ENCODE results near the gene PAM. TPM values are rescaled to one million over a fixed set of nuclear protein-coding genes. Genes with fewer than 3 reads are reported as not detected.
"Not testable (repeated sequence)": the region's sequence is repeated elsewhere in the genome, so short reads cannot be mapped to it uniquely, and the experiment has no call there.

PAM gene
- total RNA-seq, 1 experiment from 2014 or later, result 31.9 TPM

GRCh38 chr5:102766295-102767090 is 11.4 kb downstream of the PAM start:
- Histone ChIP-seq H3K4me2 (ENCODE audit: low read depth, low read length, poor library complexity, severe bottlenecking) (no peak overlapping the region), H3K27me3 (ENCODE audit: low read length) (no peaks in the 10 kb centered on the region), H3K9me2 (replicated peaks; ENCODE audit: insufficient read depth, low read length) (no peaks in the 10 kb centered on the region), H4K20me1 (ENCODE audit: insufficient read depth, low read depth, low read length) (peaks cover 24% of the 10 kb centered on the region), H3K9me3 (ENCODE audit: low read length) (no peaks in the 10 kb centered on the region), H3K4me1 (ENCODE audit: low read length) (peaks cover 9% of the 10 kb centered on the region), H3K9ac (ENCODE audit: low read length) (no peak overlapping the region), H3K79me2 (ENCODE audit: low read length) (no peaks in the 10 kb centered on the region), H3K36me3 (ENCODE audit: insufficient read depth, low read length) (no peaks in the 10 kb centered on the region), H2AFZ (ENCODE audit: low read length) (no peak overlapping the region), H3K27ac (ENCODE audit: low read length) (no peak overlapping the region), H3K4me3 (ENCODE audit: low read length) (no peak overlapping the region)
- no peak for DNase-seq

GRCh38 chr5:102767862-102768261 is 12.8 kb downstream of the PAM start:
- Histone ChIP-seq H2AFZ (ENCODE audit: low read length) (no peak overlapping the region), H3K4me3 (ENCODE audit: low read length) (no peak overlapping the region), H3K36me3 (ENCODE audit: insufficient read depth, low read length) (no peaks in the 10 kb centered on the region), H3K9ac (ENCODE audit: low read length) (no peak overlapping the region), H3K27ac (ENCODE audit: low read length) (no peak overlapping the region), H3K4me2 (ENCODE audit: low read depth, low read length, poor library complexity, severe bottlenecking) (no peak overlapping the region), H3K9me2 (replicated peaks; ENCODE audit: insufficient read depth, low read length) (no peaks in the 10 kb centered on the region), H4K20me1 (ENCODE audit: insufficient read depth, low read depth, low read length) (peaks cover 24% of the 10 kb centered on the region), H3K27me3 (ENCODE audit: low read length) (no peaks in the 10 kb centered on the region), H3K4me1 (ENCODE audit: low read length) (peaks cover under 1% of the 10 kb centered on the region), H3K9me3 (ENCODE audit: low read length) (no peaks in the 10 kb centered on the region), H3K79me2 (ENCODE audit: low read length) (no peaks in the 10 kb centered on the region)
- no peak for DNase-seq

GRCh38 chr5:102770803-102771202 is 15.7 kb downstream of the PAM start:
- H3K27ac ChIP-seq (ENCODE audit: low read length), result no peak overlapping the region
- no peaks in the 10 kb centered on the region for H3K9me2 ChIP-seq (replicated peaks; ENCODE audit: insufficient read depth, low read length)
- H3K36me3 ChIP-seq (ENCODE audit: insufficient read depth, low read length), result no peaks in the 10 kb centered on the region
- no peak overlapping the region for H3K4me2 ChIP-seq (ENCODE audit: low read depth, low read length, poor library complexity, severe bottlenecking)
- H3K4me1 ChIP-seq (ENCODE audit: low read length), result no peaks in the 10 kb centered on the region
- DNase-seq, result no peak
- no peak overlapping the region for H3K9ac ChIP-seq (ENCODE audit: low read length)
- no peak overlapping the region for H3K4me3 ChIP-seq (ENCODE audit: low read length)
- no peaks in the 10 kb centered on the region for H3K79me2 ChIP-seq (ENCODE audit: low read length)
- H3K27me3 ChIP-seq (ENCODE audit: low read length), result no peaks in the 10 kb centered on the region
- H4K20me1 ChIP-seq (ENCODE audit: insufficient read depth, low read depth, low read length), result peaks cover 8% of the 10 kb centered on the region; the same call in 1 of the 2 replicates
- no peaks in the 10 kb centered on the region for H3K9me3 ChIP-seq (ENCODE audit: low read length)
- no peak overlapping the region for H2AFZ ChIP-seq (ENCODE audit: low read length)

- no peak overlapping the region for H3K9ac ChIP-seq (ENCODE audit: low read length)
- H3K4me1 ChIP-seq (ENCODE audit: low read length), result no peaks in the 10 kb centered on the region
- peaks cover 8% of the 10 kb centered on the region; the same call in 1 of the 2 replicates for H4K20me1 ChIP-seq (ENCODE audit: insufficient read depth, low read depth, low read length)
- no peak for DNase-seq
- H3K36me3 ChIP-seq (ENCODE audit: insufficient read depth, low read length), result no peaks in the 10 kb centered on the region
- no peaks in the 10 kb centered on the region for H3K79me2 ChIP-seq (ENCODE audit: low read length)
- no peaks in the 10 kb centered on the region for H3K9me2 ChIP-seq (replicated peaks; ENCODE audit: insufficient read depth, low read length)
- no peak overlapping the region for H3K27ac ChIP-seq (ENCODE audit: low read length)
- H3K9me3 ChIP-seq (ENCODE audit: low read length), result no peaks in the 10 kb centered on the region
- H2AFZ ChIP-seq (ENCODE audit: low read length), result no peak overlapping the region
- H3K4me2 ChIP-seq (ENCODE audit: low read depth, low read length, poor library complexity, severe bottlenecking), result no peak overlapping the region
- no peaks in the 10 kb centered on the region for H3K27me3 ChIP-seq (ENCODE audit: low read length)
- H3K4me3 ChIP-seq (ENCODE audit: low read length), result no peak overlapping the region
These were observed 16.3 kb downstream of the PAM start for GRCh38 chr5:102771435-102771834.

GRCh38 chr5:102772273-102772672 is 17.2 kb downstream of the PAM start:
- H2AFZ ChIP-seq (ENCODE audit: low read length), result no peak overlapping the region
- H4K20me1 ChIP-seq (ENCODE audit: insufficient read depth, low read depth, low read length), result peaks cover 9% of the 10 kb centered on the region; the same call in 1 of the 2 replicates
- H3K27me3 ChIP-seq (ENCODE audit: low read length), result no peaks in the 10 kb centered on the region
- no peaks in the 10 kb centered on the region for H3K79me2 ChIP-seq (ENCODE audit: low read length)
- no peak overlapping the region for H3K27ac ChIP-seq (ENCODE audit: low read length)
- no peak for DNase-seq
- H3K9me2 ChIP-seq (replicated peaks; ENCODE audit: insufficient read depth, low read length), result no peaks in the 10 kb centered on the region
- no peak overlapping the region for H3K9ac ChIP-seq (ENCODE audit: low read length)
- H3K9me3 ChIP-seq (ENCODE audit: low read length), result no peaks in the 10 kb centered on the region
- H3K4me1 ChIP-seq (ENCODE audit: low read length), result no peaks in the 10 kb centered on the region
- no peak overlapping the region for H3K4me3 ChIP-seq (ENCODE audit: low read length)
- no peaks in the 10 kb centered on the region for H3K36me3 ChIP-seq (ENCODE audit: insufficient read depth, low read length)
- no peak overlapping the region for H3K4me2 ChIP-seq (ENCODE audit: low read depth, low read length, poor library complexity, severe bottlenecking)

- Histone ChIP-seq H3K9ac (ENCODE audit: low read length) (no peak overlapping the region), H2AFZ (ENCODE audit: low read length) (no peak overlapping the region), H3K27me3 (ENCODE audit: low read length) (no peaks in the 10 kb centered on the region), H3K79me2 (ENCODE audit: low read length) (no peaks in the 10 kb centered on the region), H3K9me2 (replicated peaks; ENCODE audit: insufficient read depth, low read length) (no peaks in the 10 kb centered on the region), H3K36me3 (ENCODE audit: insufficient read depth, low read length) (no peaks in the 10 kb centered on the region), H3K27ac (ENCODE audit: low read length) (no peak overlapping the region), H4K20me1 (ENCODE audit: insufficient read depth, low read depth, low read length) (peaks cover 8% of the 10 kb centered on the region; the same call in 1 of the 2 replicates), H3K4me2 (ENCODE audit: low read depth, low read length, poor library complexity, severe bottlenecking) (no peak overlapping the region), H3K4me3 (ENCODE audit: low read length) (no peak overlapping the region), H3K4me1 (ENCODE audit: low read length) (no peaks in the 10 kb centered on the region), H3K9me3 (ENCODE audit: low read length) (no peaks in the 10 kb centered on the region)
- DNase-seq, result no peak
These were observed 18.0 kb downstream of the PAM start for GRCh38 chr5:102773133-102773532.

GRCh38 chr5:102775756-102776155 is 20.7 kb downstream of the PAM start:
- H3K9me3 ChIP-seq (ENCODE audit: low read length); H3K36me3 ChIP-seq (ENCODE audit: insufficient read depth, low read length); H2AFZ ChIP-seq (ENCODE audit: low read length); H3K4me1 ChIP-seq (ENCODE audit: low read length); H3K27me3 ChIP-seq (ENCODE audit: low read length); H3K79me2 ChIP-seq (ENCODE audit: low read length); H3K4me2 ChIP-seq (ENCODE audit: low read depth, low read length, poor library complexity, severe bottlenecking); H3K9ac ChIP-seq (ENCODE audit: low read length); H3K27ac ChIP-seq (ENCODE audit: low read length); H3K4me3 ChIP-seq (ENCODE audit: low read length); H3K9me2 ChIP-seq (replicated peaks; ENCODE audit: insufficient read depth, low read length); DNase-seq: not testable (repeated sequence)
- peaks cover 11% of the 10 kb centered on the region; the same call in 1 of the 2 replicates for H4K20me1 ChIP-seq (ENCODE audit: insufficient read depth, low read depth, low read length)

GRCh38 chr5:102777099-102777498 is 22.0 kb downstream of the PAM start:
- H2AFZ ChIP-seq (ENCODE audit: low read length), result no peak overlapping the region
- H3K4me1 ChIP-seq (ENCODE audit: low read length), result no peaks in the 10 kb centered on the region
- no peak overlapping the region for H3K27ac ChIP-seq (ENCODE audit: low read length)
- peaks cover 18% of the 10 kb centered on the region; the same call in 1 of the 2 replicates for H4K20me1 ChIP-seq (ENCODE audit: insufficient read depth, low read depth, low read length)
- H3K9ac ChIP-seq (ENCODE audit: low read length), result no peak overlapping the region
- H3K36me3 ChIP-seq (ENCODE audit: insufficient read depth, low read length), result no peaks in the 10 kb centered on the region
- H3K9me2 ChIP-seq (replicated peaks; ENCODE audit: insufficient read depth, low read length), result no peaks in the 10 kb centered on the region
- H3K9me3 ChIP-seq (ENCODE audit: low read length), result no peaks in the 10 kb centered on the region
- H3K27me3 ChIP-seq (ENCODE audit: low read length), result no peaks in the 10 kb centered on the region
- H3K4me3 ChIP-seq (ENCODE audit: low read length), result no peak overlapping the region
- no peak for DNase-seq
- H3K79me2 ChIP-seq (ENCODE audit: low read length), result no peaks in the 10 kb centered on the region
- no peak overlapping the region for H3K4me2 ChIP-seq (ENCODE audit: low read depth, low read length, poor library complexity, severe bottlenecking)
